Muscle layer of duodenum (tissue), 2 donors: ENCODE data around the gene GSDMA.

ENCODE experiments used
- H3K27ac ChIP-seq: one replicate; pipeline ENCODE4 v1.7.0; 2013; ENCODE audit warnings: mild to moderate bottlenecking, low read length
- H3K27me3 ChIP-seq: one replicate; pipeline ENCODE4 v1.7.0; 2013; ENCODE audit warnings: low read depth, mild to moderate bottlenecking, control low read depth, low read length
- H3K36me3 ChIP-seq, 2 donors: one replicate each; pipeline ENCODE4 v1.7.0; 2013; ENCODE audit warnings: low read length in 2 of 2, control low read depth in 1 of 2, mild to moderate bottlenecking in 1 of 2; ENCODE audit not compliant: insufficient read depth in 2 of 2, control insufficient read depth in 1 of 2
- H3K4me1 ChIP-seq, 2 donors: one replicate each; pipeline ENCODE4 v1.7.0; 2013; ENCODE audit warnings: low read length in 2 of 2, mild to moderate bottlenecking in 2 of 2, control low read depth in 1 of 2, moderate library complexity in 1 of 2; ENCODE audit not compliant: insufficient read depth in 2 of 2, control insufficient read depth in 1 of 2
- H3K4me3 ChIP-seq, 2 donors: one replicate each; pipeline ENCODE4 v1.7.0; 2013; ENCODE audit warnings: low read length in 2 of 2, low read depth in 1 of 2, mild to moderate bottlenecking in 1 of 2
- H3K9me3 ChIP-seq, 2 donors: one replicate each; pipeline ENCODE4 v1.7.0; 2013; ENCODE audit warnings: low read length in 2 of 2, control low read depth in 1 of 2, mild to moderate bottlenecking in 1 of 2; ENCODE audit not compliant: control insufficient read depth in 1 of 2
- donor health status: healthy.

GSDMA gene

DNA sequence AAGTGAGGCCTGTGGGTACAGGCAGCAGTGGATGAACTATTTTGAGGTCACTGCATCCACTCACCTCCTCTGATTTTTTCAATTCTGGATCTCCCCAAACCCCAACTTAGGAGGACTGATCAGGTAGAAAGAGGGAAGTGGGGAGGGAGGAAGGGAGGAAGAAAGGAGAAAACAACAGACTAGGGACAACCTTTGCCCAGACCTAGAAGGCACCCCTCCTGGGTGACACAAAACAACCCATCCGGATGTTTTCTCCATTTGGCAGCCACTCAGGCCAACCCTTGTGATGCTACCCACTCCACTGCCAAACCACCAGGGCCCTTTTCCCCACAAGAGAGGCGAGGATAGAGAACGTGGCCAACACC lies 38.1 kb upstream of the GSDMA start:
- no peak overlapping the region for H3K4me3 ChIP-seq
- H3K27ac ChIP-seq: no peak overlapping the region
- H3K4me1 ChIP-seq: peaks cover 17 to 36% of the 10 kb centered on the region in 2 donors

GRCh38 chr17:39925282-39926134 lies 37.3 kb upstream of the GSDMA start:
- peak overlapping the region; percentile 80 for H3K27ac ChIP-seq

More for the DNA sequence above, 38.1 kb upstream of the GSDMA start:
- H3K36me3 ChIP-seq: peaks cover 28 to 42% of the 10 kb centered on the region in 2 donors
- H3K9me3 ChIP-seq: no peaks in the 10 kb centered on the region
- H3K27me3 ChIP-seq: no peaks in the 10 kb centered on the region

GRCh38 chr17:39926135-39926587 lies 36.6 kb upstream of the GSDMA start:
- Histone ChIP-seq H3K4me3 (peak overlapping the region; percentile 78 to 90), H3K36me3 (peaks cover 23 to 38% of the 10 kb centered on the region in 2 donors), H3K27me3 (no peaks in the 10 kb centered on the region), H3K9me3 (no peaks in the 10 kb centered on the region), H3K27ac (peak overlapping the region; percentile 80), H3K4me1 (peaks cover 17 to 36% of the 10 kb centered on the region in 2 donors)

More at GRCh38 chr17:39925282-39926134, 37.3 kb upstream of the GSDMA start:
- peak overlapping the region in 1 of 2 donors; percentile 78 for H3K4me3 ChIP-seq
- no peaks in the 10 kb centered on the region for H3K9me3 ChIP-seq
- peaks cover 17 to 36% of the 10 kb centered on the region in 2 donors for H3K4me1 ChIP-seq
- peaks cover 28 to 44% of the 10 kb centered on the region in 2 donors for H3K36me3 ChIP-seq
- H3K27me3 ChIP-seq: no peaks in the 10 kb centered on the region

DNA sequence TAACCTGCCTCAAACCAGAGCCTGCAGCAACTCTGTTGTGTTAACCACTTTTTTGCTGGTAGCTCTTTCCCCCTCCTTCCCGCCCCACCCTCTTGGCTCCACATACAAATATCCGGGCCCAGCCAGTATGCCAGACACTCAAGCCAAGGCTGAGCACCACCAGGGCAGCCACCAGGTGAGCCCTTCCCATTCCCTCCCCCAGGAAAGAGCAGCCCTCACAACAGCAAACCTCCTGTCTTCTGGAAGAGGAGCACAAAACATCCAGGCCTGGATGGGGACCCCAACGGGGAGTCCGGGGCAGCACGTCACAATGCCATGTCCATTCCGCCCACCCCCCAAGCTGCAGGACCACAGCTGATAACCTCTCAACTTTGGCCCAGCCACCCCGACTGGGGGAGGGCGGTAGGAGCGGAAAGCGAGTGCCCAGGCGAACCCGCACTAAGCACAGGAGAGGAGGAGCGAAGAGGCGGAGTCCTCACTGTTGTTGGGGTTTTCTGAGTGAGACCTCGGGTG lies 36.2 kb upstream of the GSDMA start:
- no peaks in the 10 kb centered on the region for H3K27me3 ChIP-seq
- H3K27ac ChIP-seq: peak overlapping the region; percentile 80
- H3K4me1 ChIP-seq: peaks cover 17 to 36% of the 10 kb centered on the region in 2 donors
- H3K9me3 ChIP-seq: no peaks in the 10 kb centered on the region
- H3K36me3 ChIP-seq: peaks cover 19 to 33% of the 10 kb centered on the region in 2 donors
- peak overlapping the region; percentile 78 to 90 for H3K4me3 ChIP-seq

DNA sequence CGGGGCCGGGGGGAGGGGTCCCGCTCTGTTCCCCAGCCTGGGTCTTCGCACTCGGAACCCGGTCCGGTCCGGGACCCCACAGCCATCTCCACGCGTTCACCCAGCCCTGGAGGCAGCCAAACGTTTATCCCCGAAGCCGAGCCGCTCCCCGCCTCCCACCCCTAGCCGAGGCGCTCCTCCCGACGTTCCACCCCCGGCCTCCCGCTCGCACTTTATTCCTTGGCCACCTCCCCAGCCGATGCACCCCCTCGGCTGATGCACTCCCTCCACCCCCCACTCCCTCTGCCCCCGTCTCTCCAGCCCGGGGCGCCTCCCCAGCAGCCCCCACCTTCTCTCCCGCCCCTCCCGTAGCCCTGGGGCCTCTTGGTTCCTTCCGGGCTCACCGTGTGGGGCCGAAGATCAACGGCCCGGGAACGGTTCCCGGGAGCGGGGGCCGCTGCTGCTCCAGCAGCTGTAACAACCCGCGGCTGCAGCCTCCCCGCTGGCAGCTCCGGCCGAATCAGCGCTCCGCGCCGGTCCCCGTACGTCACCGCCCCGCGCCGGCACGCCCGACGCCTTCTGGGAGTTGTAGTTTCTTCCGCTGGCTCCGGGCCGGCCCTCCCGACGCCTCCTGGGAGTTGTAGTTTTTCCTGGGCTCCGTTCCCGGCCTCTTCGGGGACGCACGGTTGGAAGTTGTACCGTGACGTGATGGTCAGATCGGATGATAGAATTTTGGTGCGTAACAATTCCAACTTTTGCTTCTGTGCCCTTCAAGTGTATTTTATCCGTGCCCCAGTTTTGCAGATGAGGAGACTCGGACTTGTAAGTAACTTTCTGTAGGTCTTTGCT lies 35.5 kb upstream of the GSDMA start, which contains the start of the genes LRRC3C and ORMDL3:
Gene LRRC3C (plus strand): TSS at position 632 of the 828 bp plus-strand sequence. CDS start 13,792 bp downstream, outside the sequence.
Gene ORMDL3 (minus strand): TSS at position 501 of the 828 bp plus-strand sequence. CDS start 3,398 bp downstream, outside the sequence.
- peaks cover 17 to 36% of the 10 kb centered on the region in 2 donors for H3K4me1 ChIP-seq
- H3K27ac ChIP-seq: peak within 1 kb of the TSS; percentile 94
- H3K36me3 ChIP-seq: peaks cover 13 to 26% of the 10 kb centered on the region in 2 donors
- peak within 1 kb of the TSS; percentile 78 to 90 for H3K4me3 ChIP-seq
- no peaks in the 10 kb centered on the region for H3K27me3 ChIP-seq
- H3K9me3 ChIP-seq: no peaks in the 10 kb centered on the region

DNA sequence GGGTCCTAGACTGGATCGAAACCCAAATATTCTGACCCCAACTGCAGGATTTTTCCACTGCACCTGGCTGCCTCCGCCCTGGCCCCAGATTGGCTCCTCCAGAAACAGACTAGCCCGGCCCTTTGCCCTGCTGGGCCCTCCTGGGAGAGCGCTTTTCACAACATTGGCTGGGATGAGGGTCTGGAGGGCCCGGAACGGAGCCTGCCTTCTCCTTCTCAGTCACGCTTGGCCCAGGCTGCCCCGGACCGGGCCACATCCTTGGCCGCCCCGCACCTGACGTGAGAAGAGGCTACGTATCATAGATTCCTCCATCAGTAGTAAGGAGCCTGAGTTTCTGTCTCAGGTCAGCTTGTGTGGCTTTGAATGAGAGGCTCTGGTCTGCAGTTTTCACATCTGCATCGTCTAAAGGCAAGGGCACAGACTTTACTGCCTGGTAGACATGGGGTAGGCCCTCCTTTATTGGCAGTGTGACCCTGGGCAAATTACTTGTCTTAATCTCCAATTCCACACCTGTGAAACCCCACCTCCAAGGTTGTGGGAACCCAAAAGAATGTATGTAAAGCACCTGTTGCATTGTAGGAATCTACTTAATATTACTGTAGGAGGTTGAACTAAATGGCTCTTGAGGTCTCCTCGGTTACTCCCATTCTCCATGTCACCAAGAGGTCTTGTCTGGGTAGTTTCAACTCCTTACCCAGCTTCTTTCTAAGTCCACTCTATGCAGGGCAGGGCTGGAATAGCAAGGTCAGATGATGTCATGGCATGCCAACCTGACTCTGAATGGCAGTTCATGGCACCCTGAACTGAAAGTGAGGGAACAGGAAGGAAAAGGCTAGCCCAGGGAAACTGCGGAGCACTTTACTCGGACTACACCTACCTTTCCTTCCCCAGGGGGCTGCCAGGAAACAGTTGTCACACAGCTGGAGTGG lies 34.6 kb upstream of the GSDMA start:
- no peaks in the 10 kb centered on the region for H3K9me3 ChIP-seq
- no peaks in the 10 kb centered on the region for H3K27me3 ChIP-seq
- H3K4me1 ChIP-seq: peaks cover 17 to 36% of the 10 kb centered on the region in 2 donors
- H3K36me3 ChIP-seq: peaks cover 6 to 17% of the 10 kb centered on the region in 2 donors
- peak overlapping the region; percentile 78 to 90 for H3K4me3 ChIP-seq
- H3K27ac ChIP-seq: peak overlapping the region; percentile 94

- H3K36me3 ChIP-seq: peaks cover 0 to 9% of the 10 kb centered on the region in 2 donors
- H3K4me3 ChIP-seq: peak overlapping the region; percentile 78 to 90
- no peaks in the 10 kb centered on the region for H3K9me3 ChIP-seq
- H3K27ac ChIP-seq: peak overlapping the region; percentile 94
- peaks cover 17 to 35% of the 10 kb centered on the region in 2 donors for H3K4me1 ChIP-seq
- no peaks in the 10 kb centered on the region for H3K27me3 ChIP-seq
These were observed 33.8 kb upstream of the GSDMA start for GRCh38 chr17:39928858-39929645.

GRCh38 chr17:39929646-39930407 lies 33.0 kb upstream of the GSDMA start:
- no peak overlapping the region for H3K4me3 ChIP-seq
- H3K27me3 ChIP-seq: no peaks in the 10 kb centered on the region
- peak overlapping the region; percentile 94 for H3K27ac ChIP-seq
- H3K9me3 ChIP-seq: no peaks in the 10 kb centered on the region
- H3K4me1 ChIP-seq: peaks cover 17 to 28% of the 10 kb centered on the region in 2 donors
- peaks cover 0 to 9% of the 10 kb centered on the region in 2 donors for H3K36me3 ChIP-seq

DNA sequence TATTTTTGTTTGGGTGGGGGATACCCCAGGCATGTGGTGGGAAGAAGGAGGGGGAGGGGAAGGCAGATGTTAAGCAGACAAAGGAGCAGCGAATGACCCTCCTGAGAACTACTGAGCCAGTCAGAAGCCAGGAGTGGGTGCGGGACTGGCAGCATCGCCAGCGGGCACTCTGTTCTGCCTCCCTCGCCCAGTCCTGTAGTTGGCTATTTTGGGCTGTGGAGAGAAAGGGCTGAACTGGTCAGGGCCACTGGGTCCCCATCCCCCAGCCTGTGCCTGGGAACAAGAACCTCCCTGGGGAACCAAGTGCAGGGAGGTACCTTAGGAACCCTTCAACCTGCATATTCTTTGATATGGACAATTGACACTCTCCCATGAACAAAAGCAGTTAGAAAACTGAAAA lies 28.9 kb upstream of the GSDMA start:
- Histone ChIP-seq H3K36me3 (peaks cover 0 to 9% of the 10 kb centered on the region in 2 donors), H3K4me3 (no peak overlapping the region), H3K27me3 (no peaks in the 10 kb centered on the region), H3K9me3 (no peaks in the 10 kb centered on the region), H3K4me1 (peaks cover under 1 to 3% of the 10 kb centered on the region in 2 donors), H3K27ac (no peak overlapping the region)
